Endothelial cell (in vitro differentiated cells): ENCODE data around the gene PRRX1. TPM values are rescaled to one million over a fixed set of nuclear protein-coding genes. Genes with fewer than 3 reads are reported as not detected.

Experiments
- DNase-seq: peaks from one replicate; pipeline ENCODE4 v3.0.0; 2021; ENCODE audit warnings: low spot score
- H3K27ac Mint-ChIP-seq: one replicate; pipeline ENCODE4 v1.8.0; 2021; ENCODE audit warnings: mixed read lengths, inconsistent platforms; ENCODE audit not compliant: unreplicated experiment
- H3K27me3 Mint-ChIP-seq: one replicate; pipeline ENCODE4 v1.8.0; 2021; ENCODE audit warnings: mild to moderate bottlenecking, moderate library complexity, mixed read lengths, inconsistent platforms; ENCODE audit not compliant: unreplicated experiment
- H3K36me3 Mint-ChIP-seq: one replicate; pipeline ENCODE4 v1.8.0; 2021; ENCODE audit warnings: mild to moderate bottlenecking, low read depth, mixed read lengths, inconsistent platforms; ENCODE audit not compliant: unreplicated experiment
- H3K4me1 Mint-ChIP-seq: one replicate; pipeline ENCODE4 v1.8.0; 2021; ENCODE audit warnings: mild to moderate bottlenecking, mixed read lengths, inconsistent platforms; ENCODE audit not compliant: unreplicated experiment
- H3K4me3 Mint-ChIP-seq: one replicate; pipeline ENCODE4 v1.8.0; 2021; ENCODE audit warnings: mild to moderate bottlenecking, mixed read lengths, inconsistent platforms; ENCODE audit not compliant: unreplicated experiment
- H3K9me3 Mint-ChIP-seq: one replicate; pipeline ENCODE4 v1.8.0; 2021; ENCODE audit warnings: mixed read lengths, inconsistent platforms; ENCODE audit not compliant: unreplicated experiment
- total RNA-seq: library from RNA; stranded (reverse); fragmentation: NEBNext Ultra II Directional; extraction: Animal tissue kit (Norgen Biotek cat#: 25700); gene quantifications from one replicate; pipeline ENCODE4 v1.2.1, GENCODE V29; 2021; ENCODE audit not compliant: unreplicated experiment
- TF ChIP-seq, protein P1 (sequence below): fragments of 200-600 bp; sonication (generic); IDR thresholded peaks from one replicate; pipeline ENCODE4 v1.5.0; 2021; ENCODE audit warnings: antibody characterized with exemption; ENCODE audit not compliant: unreplicated experiment

Gene PRRX1
- total RNA-seq, 1 donor from 2014 or later = not detected

DNA sequence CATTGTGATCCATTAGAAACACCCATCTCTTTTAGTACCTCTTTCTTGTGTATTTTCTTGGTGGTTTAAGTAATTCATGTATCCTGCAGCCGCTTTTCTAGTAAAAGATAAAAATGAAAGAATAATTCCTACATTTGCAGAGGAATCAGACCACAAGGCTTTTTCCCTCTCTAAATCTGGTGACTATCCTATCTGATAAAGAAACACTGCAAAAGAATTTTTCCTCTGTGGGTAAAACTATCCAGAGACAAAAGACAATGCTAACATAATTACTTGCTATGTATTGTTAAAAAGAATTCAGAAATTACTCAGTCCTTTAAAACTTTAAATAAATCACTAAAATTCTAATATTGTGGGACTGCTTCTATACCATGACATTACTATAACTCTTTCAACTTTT, 51.0 kb downstream of the PRRX1 start:
- Mint-ChIP-seq H3K27me3 (peaks cover 3% of the 10 kb centered on the region), H3K36me3 (no peaks in the 10 kb centered on the region), H3K9me3 (no peaks in the 10 kb centered on the region), H3K27ac (no peak overlapping the region), H3K4me3 (no peak overlapping the region), H3K4me1 (peaks cover 4% of the 10 kb centered on the region)
- no peak for DNase-seq
- TF ChIP-seq, protein P1, sequence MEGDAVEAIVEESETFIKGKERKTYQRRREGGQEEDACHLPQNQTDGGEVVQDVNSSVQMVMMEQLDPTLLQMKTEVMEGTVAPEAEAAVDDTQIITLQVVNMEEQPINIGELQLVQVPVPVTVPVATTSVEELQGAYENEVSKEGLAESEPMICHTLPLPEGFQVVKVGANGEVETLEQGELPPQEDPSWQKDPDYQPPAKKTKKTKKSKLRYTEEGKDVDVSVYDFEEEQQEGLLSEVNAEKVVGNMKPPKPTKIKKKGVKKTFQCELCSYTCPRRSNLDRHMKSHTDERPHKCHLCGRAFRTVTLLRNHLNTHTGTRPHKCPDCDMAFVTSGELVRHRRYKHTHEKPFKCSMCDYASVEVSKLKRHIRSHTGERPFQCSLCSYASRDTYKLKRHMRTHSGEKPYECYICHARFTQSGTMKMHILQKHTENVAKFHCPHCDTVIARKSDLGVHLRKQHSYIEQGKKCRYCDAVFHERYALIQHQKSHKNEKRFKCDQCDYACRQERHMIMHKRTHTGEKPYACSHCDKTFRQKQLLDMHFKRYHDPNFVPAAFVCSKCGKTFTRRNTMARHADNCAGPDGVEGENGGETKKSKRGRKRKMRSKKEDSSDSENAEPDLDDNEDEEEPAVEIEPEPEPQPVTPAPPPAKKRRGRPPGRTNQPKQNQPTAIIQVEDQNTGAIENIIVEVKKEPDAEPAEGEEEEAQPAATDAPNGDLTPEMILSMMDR = no peak

DNA sequence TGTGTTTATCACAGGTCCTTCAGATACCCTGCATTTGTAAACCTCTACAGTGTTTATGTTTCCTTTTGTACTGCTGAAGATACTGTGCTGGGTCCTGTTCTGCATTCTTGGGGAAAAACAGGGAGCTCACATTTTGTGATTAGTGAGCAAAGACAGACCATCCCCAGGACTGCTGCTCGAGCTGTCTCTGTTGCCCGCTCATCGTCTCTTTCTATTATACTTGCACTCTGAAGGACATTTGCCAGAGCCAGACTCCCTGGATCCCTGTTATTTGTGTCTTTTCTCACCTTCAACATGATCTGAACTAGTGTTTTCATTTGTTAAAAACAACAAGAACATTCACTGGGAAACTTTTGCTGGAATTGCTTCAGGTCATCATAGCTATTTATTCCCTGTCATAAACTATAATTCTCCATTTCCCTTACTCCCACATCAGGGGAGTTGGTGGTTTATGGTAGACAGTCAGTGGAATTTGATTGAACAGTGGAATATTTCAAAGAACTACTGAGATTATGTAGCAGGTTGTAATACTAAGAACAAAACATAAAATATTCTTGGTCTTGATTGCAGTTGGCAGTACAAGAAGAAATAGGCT, 53.0 kb downstream of the PRRX1 start:
- Mint-ChIP-seq H3K27ac (no peak overlapping the region), H3K27me3 (peaks cover 3% of the 10 kb centered on the region), H3K9me3 (no peaks in the 10 kb centered on the region), H3K4me3 (no peak overlapping the region), H3K36me3 (no peaks in the 10 kb centered on the region), H3K4me1 (no peaks in the 10 kb centered on the region)
- TF ChIP-seq, protein P1 = no peak
- no peak for DNase-seq

DNA sequence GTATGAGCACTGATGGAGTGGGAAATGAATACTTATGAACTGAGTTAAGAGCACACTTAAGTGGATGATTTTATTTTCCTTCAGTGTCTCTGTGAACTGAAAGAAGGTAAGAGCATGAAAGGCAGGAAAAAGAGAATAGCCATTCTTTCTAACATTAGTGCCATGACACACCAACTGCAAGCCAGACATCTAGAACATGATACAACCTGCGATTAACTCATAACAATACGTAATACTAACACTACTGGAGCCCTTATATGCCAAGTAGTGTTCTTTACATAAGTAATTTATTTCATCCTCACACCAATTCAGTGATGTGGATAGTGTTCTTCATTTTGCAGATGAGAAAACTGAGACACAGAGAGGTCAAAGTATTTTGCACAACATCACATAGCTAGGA, 56.7 kb downstream of the PRRX1 start:
- Mint-ChIP-seq H3K36me3 (no peaks in the 10 kb centered on the region), H3K4me1 (no peaks in the 10 kb centered on the region), H3K27me3 (no peaks in the 10 kb centered on the region), H3K4me3 (no peak overlapping the region), H3K9me3 (no peaks in the 10 kb centered on the region), H3K27ac (no peak overlapping the region)
- DNase-seq = no peak
- TF ChIP-seq, protein P1 = no peak

DNA sequence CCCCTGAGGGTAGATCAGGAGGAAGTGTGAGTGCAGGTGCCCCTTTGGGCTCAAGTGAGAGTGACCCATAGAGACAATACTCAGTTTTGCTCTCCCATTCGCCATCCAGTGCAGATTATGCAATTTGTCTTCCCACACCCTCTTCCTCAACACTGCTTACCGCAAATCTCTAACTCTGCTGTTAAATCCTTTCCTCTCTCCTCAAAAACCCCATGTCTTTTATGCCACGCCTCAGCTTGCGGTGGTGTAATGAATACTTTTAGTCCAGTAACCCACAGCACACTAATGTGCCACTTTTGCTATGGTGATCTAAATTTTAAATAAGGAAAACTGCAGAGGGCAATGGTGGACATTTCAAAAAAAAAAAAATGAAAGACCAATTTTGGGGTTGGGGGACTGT, 57.7 kb downstream of the PRRX1 start:
- Mint-ChIP-seq H3K9me3 (no peaks in the 10 kb centered on the region), H3K27me3 (no peaks in the 10 kb centered on the region), H3K4me3 (no peak overlapping the region), H3K27ac (no peak overlapping the region), H3K4me1 (peaks cover 3% of the 10 kb centered on the region), H3K36me3 (no peaks in the 10 kb centered on the region)
- no peak for DNase-seq
- TF ChIP-seq, protein P1 = no peak

DNA sequence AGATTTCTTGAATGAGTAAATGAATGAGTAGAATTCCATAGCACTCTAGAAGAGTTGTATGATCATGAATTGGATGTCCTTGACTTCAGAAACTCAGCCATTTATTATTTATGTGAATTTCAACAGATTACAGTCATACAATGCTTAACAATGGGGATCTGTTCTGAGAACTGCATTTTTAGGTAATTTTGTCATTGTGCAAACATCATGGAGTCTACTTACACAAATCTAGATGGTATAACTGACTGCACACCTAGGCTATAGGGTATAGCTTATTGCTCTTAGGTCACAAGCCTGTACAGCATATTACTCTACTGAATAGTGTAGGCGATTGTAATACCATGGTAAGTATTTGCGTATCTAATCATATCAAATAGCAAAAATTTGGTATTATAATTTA, 59.6 kb downstream of the PRRX1 start:
- H3K36me3 Mint-ChIP-seq = no peaks in the 10 kb centered on the region
- peaks cover 7% of the 10 kb centered on the region for H3K4me1 Mint-ChIP-seq
- H3K9me3 Mint-ChIP-seq = no peaks in the 10 kb centered on the region
- no peak overlapping the region for H3K27ac Mint-ChIP-seq
- TF ChIP-seq, protein P1 = no peak
- no peaks in the 10 kb centered on the region for H3K27me3 Mint-ChIP-seq
- DNase-seq = no peak
- no peak overlapping the region for H3K4me3 Mint-ChIP-seq
